GM21529 (cell line): ENCODE measurements around the gene DHFR2.
"Not testable (repeated sequence)": the region's sequence is repeated elsewhere in the genome, so short reads cannot be mapped to it uniquely, and the experiment has no call there.

Source experiments
- ATAC-seq: cut with Tn5 transposase; IDR thresholded peaks from one replicate; pipeline ENCODE4 v1.9.1; 2021; ENCODE audit not compliant: unreplicated experiment

Gene DHFR2

GRCh38 chr3:94065819-94066480, 3.2 kb upstream of the DHFR2 start:
- no peak for ATAC-seq

- no peak for ATAC-seq
These were observed 2.4 kb upstream of the DHFR2 start for GRCh38 chr3:94065122-94065521.

GRCh38 chr3:94064243-94064860, 1.6 kb upstream of the DHFR2 start:
- no peak for ATAC-seq

GRCh38 chr3:94063496-94064119, 892 bp upstream of the DHFR2 start:
- no peak for ATAC-seq

- ATAC-seq: no peak
These were observed 1.4 kb downstream of the DHFR2 start for GRCh38 chr3:94061297-94061696.

- no peak for ATAC-seq
These were observed 12.2 kb downstream of the DHFR2 start for GRCh38 chr3:94050546-94050945.

GRCh38 chr3:94049267-94049666, 13.4 kb downstream of the DHFR2 start:
- ATAC-seq: no peak

- ATAC-seq: no peak
These were observed 16.2 kb downstream of the DHFR2 start for GRCh38 chr3:94046533-94046932.

GRCh38 chr3:94044100-94044936, 18.4 kb downstream of the DHFR2 start:
- not testable (repeated sequence) for ATAC-seq

GRCh38 chr3:94043285-94043684, 19.4 kb downstream of the DHFR2 start:
- no peak for ATAC-seq

GRCh38 chr3:94036909-94037507, 25.7 kb downstream of the DHFR2 start:
- peak; percentile 94 for ATAC-seq

GRCh38 chr3:94028093-94028837, 34.5 kb downstream of the DHFR2 start, which contains the start of gene STX19:
STX19 (minus strand) TSS chr3:94028597; CDS start chr3:94015269, 13,328 bp downstream.
- ATAC-seq: no peak

GRCh38 chr3:94026623-94027022, 36.1 kb downstream of the DHFR2 start:
- ATAC-seq: no peak

- no peak for ATAC-seq
These were observed 38.3 kb downstream of the DHFR2 start for GRCh38 chr3:94024385-94024784.

- ATAC-seq: no peak
These were observed 42.4 kb downstream of the DHFR2 start for GRCh38 chr3:94020293-94020692.

GRCh38 chr3:94019659-94020058, 43.1 kb downstream of the DHFR2 start:
- no peak for ATAC-seq

GRCh38 chr3:94015025-94015424, 47.7 kb downstream of the DHFR2 start:
- no peak for ATAC-seq

- no peak for ATAC-seq
These were observed 50.5 kb downstream of the DHFR2 start for GRCh38 chr3:94012185-94012584.

- ATAC-seq: no peak
These were observed 51.4 kb downstream of the DHFR2 start for GRCh38 chr3:94011233-94011711.

GRCh38 chr3:94009608-94010007, 53.1 kb downstream of the DHFR2 start:
- no peak for ATAC-seq
